K562 (cell line): ENCODE measurements around the gene NRIP2. TPM values are rescaled to one million over a fixed set of nuclear protein-coding genes. Genes with fewer than 3 reads are reported as not detected.

Source experiments
- EP300 ChIP-seq: IDR thresholded peaks from 2 replicates; pipeline ENCODE4 v1.6.1; 2012; ENCODE audit warnings: low read length, improper control_type of control experiment
- FOXJ2 ChIP-seq: fragments of 200-800 bp; sonication (Bioruptor generic); IDR thresholded peaks from 2 replicates; pipeline ENCODE4 v1.6.1; 2016; ENCODE audit warnings: missing genetic modification characterization, missing compliant biosample characterization
- ID3 ChIP-seq, 2 experiments: fragments of 250-450 bp in 1 of 2; fragments of 450-650 bp in 1 of 2; sonication (Bioruptor Pico) in 1 of 2; IDR thresholded peaks; 2 replicates each; pipeline versions ENCODE4 v1.6.1 to v1.8.0; 2016 to 2021; ENCODE audit warnings: mild to moderate bottlenecking in 2 of 2, moderate library complexity in 2 of 2, missing compliant biosample characterization in 1 of 2, missing genetic modification characterization in 1 of 2
- JUNB ChIP-seq: fragments of 450-650 bp; formaldehyde crosslinking; conservative IDR thresholded peaks from 2 replicates; pipeline ENCODE4 v1.4.0; 2020; ENCODE audit warnings: mild to moderate bottlenecking
- LEF1 ChIP-seq: fragments of 450-650 bp; IDR thresholded peaks from 2 replicates; pipeline ENCODE4 v1.6.1; 2016; ENCODE audit warnings: mild to moderate bottlenecking
- MTA3 ChIP-seq: fragments of 450-650 bp; formaldehyde crosslinking; IDR thresholded peaks from 2 replicates; pipeline ENCODE4 v1.6.1; 2017; ENCODE audit warnings: mild to moderate bottlenecking, borderline replicate concordance
- NR2C1 ChIP-seq, 2 experiments: fragments of 450-650 bp; IDR thresholded peaks; 2 replicates each; pipeline ENCODE4 v1.6.1; 2017; ENCODE audit warnings: mild to moderate bottlenecking in 2 of 2, antibody characterized with exemption in 1 of 2, inconsistent platforms in 1 of 2, missing compliant biosample characterization in 1 of 2, missing genetic modification characterization in 1 of 2
- TAF1 ChIP-seq: IDR thresholded peaks from 2 replicates; pipeline ENCODE4 v1.6.1; 2011; ENCODE audit warnings: mild to moderate bottlenecking, low read length, moderate library complexity; ENCODE audit not compliant: insufficient read depth, control insufficient read depth, severe bottlenecking; ENCODE audit errors: extremely low read depth
- U2AF2 ChIP-seq: fragments of 200-400 bp; formaldehyde crosslinking; optimal IDR thresholded peaks from 2 replicates; pipeline ENCODE3; 2017; ENCODE audit warnings: low read depth, mild to moderate bottlenecking, low read length
- YY1 ChIP-seq, 3 experiments: IDR thresholded peaks; 2 replicates each; pipeline ENCODE4 v1.6.1; 2011; ENCODE audit warnings: low read length in 2 of 3, mild to moderate bottlenecking in 2 of 3, moderate library complexity in 2 of 3, borderline replicate concordance in 1 of 3, control low read depth in 1 of 3, low read depth in 1 of 3; ENCODE audit not compliant: insufficient read depth in 3 of 3, insufficient replicate concordance in 2 of 3, control insufficient read depth in 1 of 3, insufficient read length in 1 of 3; ENCODE audit errors: extremely low read depth in 1 of 3
- ZBTB1 ChIP-seq: sonication (generic); formaldehyde crosslinking; IDR thresholded peaks from 2 replicates; pipeline ENCODE4 v1.8.1; 2023; ENCODE audit warnings: missing genetic modification reagents, low read depth, mild to moderate bottlenecking, borderline replicate concordance
- ZNF232 ChIP-seq: sonication (generic); formaldehyde crosslinking; IDR thresholded peaks from 2 replicates; pipeline ENCODE4 v1.8.0; 2022; ENCODE audit warnings: mild to moderate bottlenecking, missing genetic modification reagents
- ZNF239 ChIP-seq: fragments of 250-450 bp; sonication (Bioruptor Pico); IDR thresholded peaks from 2 replicates; pipeline ENCODE4 v1.4.0; 2020; ENCODE audit warnings: mild to moderate bottlenecking
- ZNF431 ChIP-seq: sonication (generic); formaldehyde crosslinking; IDR thresholded peaks from 2 replicates; pipeline ENCODE4 v1.8.0; 2022; ENCODE audit warnings: mild to moderate bottlenecking, missing genetic modification reagents
- ZNF449 ChIP-seq: fragments of 250-450 bp; sonication (Bioruptor Pico); IDR thresholded peaks from 2 replicates; pipeline ENCODE4 v1.8.0; 2022; ENCODE audit warnings: moderate library complexity, mild to moderate bottlenecking, inconsistent platforms
- ZNF695 ChIP-seq: fragments of 450-650 bp; formaldehyde crosslinking; IDR thresholded peaks from 2 replicates; pipeline ENCODE4 v1.4.0; 2020; ENCODE audit warnings: mild to moderate bottlenecking, moderate library complexity
- polyA plus RNA-seq, 8 experiments: library from polyadenylated mRNA; depleted of rRNA in 4 of 8; stranded (reverse) in 5 of 8; unstranded in 3 of 8; fragments of >200 nt; fragmentation: Nextera tagmentation in 2 of 8; fragmentation: Illumina TruSeq in 1 of 8; extraction: Ambion mirVana in 2 of 8; extraction: Trizol in 1 of 8; gene quantifications; 2 replicates each; pipeline versions ENCODE4 v1.2.1 to v1.2.3, GENCODE V29; 2011 to 2014; ENCODE audit warnings: inconsistent platforms in 1 of 8, missing spikeins in 1 of 8
- total RNA-seq, 7 experiments: library from RNA; depleted of rRNA in 6 of 7; stranded (reverse); fragments of >200 nt in 6 of 7; fragmentation: Illumina TruSeq in 2 of 7; extraction: Trizol in 2 of 7; gene quantifications; 2 replicates each; pipeline versions ENCODE4 v1.2.1 to v1.2.3, GENCODE V29; 2011 to 2021; ENCODE audit warnings: low replicate concordance in 1 of 7
- TF ChIP-seq, protein P1 (sequence below): fragments of 250-450 bp; sonication (Bioruptor Pico); IDR thresholded peaks from 2 replicates; pipeline ENCODE4 v1.4.0; 2020; ENCODE audit warnings: mild to moderate bottlenecking, moderate library complexity, borderline replicate concordance
- TF ChIP-seq, protein P2 (sequence below): sonication (generic); formaldehyde crosslinking; IDR thresholded peaks from 2 replicates; pipeline ENCODE4 v1.8.0; 2023; ENCODE audit warnings: mild to moderate bottlenecking, missing genetic modification reagents

NRIP2 gene
- total and polyA plus RNA-seq, 9 of the 15 experiments (the other 6 are each of a cell fraction or from before 2014, with no cell fraction given): 0.07 to 0.10 TPM; not detected in 7

DNA sequence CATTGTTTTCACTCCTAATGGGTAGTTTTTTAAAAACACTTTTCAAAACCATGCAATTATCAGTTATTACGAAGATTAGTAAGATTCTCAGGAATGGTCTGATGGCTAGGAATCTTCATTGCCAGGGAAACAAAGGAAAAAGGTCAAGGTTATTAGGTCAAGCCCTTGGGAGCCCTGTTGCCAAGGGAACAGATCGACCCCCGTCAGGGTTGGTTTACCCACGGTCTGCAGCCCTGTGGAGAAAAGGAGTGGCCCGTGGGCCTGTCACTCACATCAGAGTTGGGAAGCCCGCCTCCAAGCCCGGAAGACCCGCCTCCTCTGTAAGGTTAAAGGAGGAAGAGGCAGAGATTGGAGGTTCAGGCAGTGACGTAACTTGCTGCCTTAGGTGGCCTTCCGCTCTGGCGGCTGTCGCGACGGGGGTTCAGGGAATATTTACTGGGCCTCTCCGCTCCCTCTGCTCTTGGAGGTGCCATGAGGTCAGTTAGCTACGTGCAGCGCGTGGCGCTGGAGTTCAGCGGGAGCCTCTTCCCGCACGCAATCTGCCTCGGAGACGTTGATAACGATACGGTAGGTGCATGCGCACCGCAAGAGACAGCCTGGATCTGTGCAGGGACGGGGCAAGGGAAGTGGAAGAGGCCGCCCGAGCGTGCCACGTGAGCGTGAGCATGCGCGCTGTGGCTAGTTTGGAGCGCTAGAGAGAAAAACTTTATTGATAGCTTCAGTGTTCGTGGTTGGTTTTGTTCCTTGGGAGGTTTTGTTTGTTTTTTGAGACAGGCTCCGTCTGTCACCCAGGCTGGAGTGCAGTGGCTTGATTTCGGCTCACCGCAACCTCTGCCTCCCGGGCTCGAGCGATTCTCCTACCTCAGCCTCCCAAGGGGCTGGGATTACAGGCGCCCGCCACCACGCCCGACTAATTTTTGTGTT lies 22.3 kb downstream of the NRIP2 start, which contains the start of gene ITFG2 (continued):
- TF ChIP-seq YY1 (IDR thresholded peaks at IDR 0.05; ENCODE audit: borderline replicate concordance in 1 of 3, control insufficient read depth in 1 of 3, extremely low read depth in 1 of 3, insufficient read depth in 3 of 3, insufficient read length in 1 of 3, insufficient replicate concordance in 2 of 3, low read depth in 1 of 3, low read length in 2 of 3): peak in 2 of 3 experiments; percentile 25 to 47
- TF ChIP-seq, protein P1, sequence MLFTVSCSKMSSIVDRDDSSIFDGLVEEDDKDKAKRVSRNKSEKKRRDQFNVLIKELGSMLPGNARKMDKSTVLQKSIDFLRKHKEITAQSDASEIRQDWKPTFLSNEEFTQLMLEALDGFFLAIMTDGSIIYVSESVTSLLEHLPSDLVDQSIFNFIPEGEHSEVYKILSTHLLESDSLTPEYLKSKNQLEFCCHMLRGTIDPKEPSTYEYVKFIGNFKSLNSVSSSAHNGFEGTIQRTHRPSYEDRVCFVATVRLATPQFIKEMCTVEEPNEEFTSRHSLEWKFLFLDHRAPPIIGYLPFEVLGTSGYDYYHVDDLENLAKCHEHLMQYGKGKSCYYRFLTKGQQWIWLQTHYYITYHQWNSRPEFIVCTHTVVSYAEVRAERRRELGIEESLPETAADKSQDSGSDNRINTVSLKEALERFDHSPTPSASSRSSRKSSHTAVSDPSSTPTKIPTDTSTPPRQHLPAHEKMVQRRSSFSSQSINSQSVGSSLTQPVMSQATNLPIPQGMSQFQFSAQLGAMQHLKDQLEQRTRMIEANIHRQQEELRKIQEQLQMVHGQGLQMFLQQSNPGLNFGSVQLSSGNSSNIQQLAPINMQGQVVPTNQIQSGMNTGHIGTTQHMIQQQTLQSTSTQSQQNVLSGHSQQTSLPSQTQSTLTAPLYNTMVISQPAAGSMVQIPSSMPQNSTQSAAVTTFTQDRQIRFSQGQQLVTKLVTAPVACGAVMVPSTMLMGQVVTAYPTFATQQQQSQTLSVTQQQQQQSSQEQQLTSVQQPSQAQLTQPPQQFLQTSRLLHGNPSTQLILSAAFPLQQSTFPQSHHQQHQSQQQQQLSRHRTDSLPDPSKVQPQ (CRISPR knock-in tag): no peak
- TF ChIP-seq TAF1: peak; percentile 69
- peak; percentile 90 for TF ChIP-seq NR2C1 (IDR thresholded peaks at IDR 0.05)
- peak; percentile 92 for TF ChIP-seq NR2C1 (tag; IDR thresholded peaks at IDR 0.05)
- TF ChIP-seq ZBTB1 (CRISPR knock-in tag): no peak
- TF ChIP-seq, protein P2, sequence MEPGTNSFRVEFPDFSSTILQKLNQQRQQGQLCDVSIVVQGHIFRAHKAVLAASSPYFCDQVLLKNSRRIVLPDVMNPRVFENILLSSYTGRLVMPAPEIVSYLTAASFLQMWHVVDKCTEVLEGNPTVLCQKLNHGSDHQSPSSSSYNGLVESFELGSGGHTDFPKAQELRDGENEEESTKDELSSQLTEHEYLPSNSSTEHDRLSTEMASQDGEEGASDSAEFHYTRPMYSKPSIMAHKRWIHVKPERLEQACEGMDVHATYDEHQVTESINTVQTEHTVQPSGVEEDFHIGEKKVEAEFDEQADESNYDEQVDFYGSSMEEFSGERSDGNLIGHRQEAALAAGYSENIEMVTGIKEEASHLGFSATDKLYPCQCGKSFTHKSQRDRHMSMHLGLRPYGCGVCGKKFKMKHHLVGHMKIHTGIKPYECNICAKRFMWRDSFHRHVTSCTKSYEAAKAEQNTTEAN (CRISPR knock-in tag): 0 out of 2 replicates have a peak, but pooled peaks have one; percentile 65
- no peak for TF ChIP-seq ZNF449
- peak; percentile 41; the same call in 1 of the 2 replicates for TF ChIP-seq ZNF431
- peak; percentile 91; the same call in 1 of the 2 replicates for TF ChIP-seq MTA3
- TF ChIP-seq LEF1: peak; percentile 16; the same call in 1 of the 2 replicates
- TF ChIP-seq JUNB (CRISPR knock-in tag): no peak
- TF ChIP-seq U2AF2: no peak
- 0 out of 2 replicates have a peak, but pooled peaks have one; percentile 13 for TF ChIP-seq ZNF232 (CRISPR knock-in tag)
- TF ChIP-seq ZNF695 (CRISPR knock-in tag): no peak
- no peak for TF ChIP-seq ZNF239 (CRISPR knock-in tag)
- 0 out of 2 replicates have a peak, but pooled peaks have one; percentile 17 for TF ChIP-seq FOXJ2 (tag)
- TF ChIP-seq EP300: no peak
- no peak for TF ChIP-seq ID3 (CRISPR knock-in tag; IDR thresholded peaks at IDR 0.05)
- TF ChIP-seq ID3 (tag; IDR thresholded peaks at IDR 0.05): no peak; the same call in 1 of the 2 replicates
